SH-SY5Y (cell line): Measurements from ENCODE around the gene RBM34.

Experiments
- GATA2 ChIP-seq: IDR thresholded peaks from 2 replicates; pipeline ENCODE4 v1.6.1; 2011; ENCODE audit warnings: mild to moderate bottlenecking, low read depth, low read length
- GATA3 ChIP-seq: IDR thresholded peaks from 2 replicates; pipeline ENCODE4 v1.6.1; 2011; ENCODE audit warnings: low read depth, mild to moderate bottlenecking, low read length, moderate library complexity

RBM34 gene

GRCh38 chr1:235108185-235108593, 52.9 kb downstream of the RBM34 start:
- no peak for TF ChIP-seq GATA2

- TF ChIP-seq GATA3 (no peak), GATA2 (no peak)
Measured at GRCh38 chr1:235107368-235108184, 53.5 kb downstream of the RBM34 start.

GRCh38 chr1:235106457-235106856, 54.6 kb downstream of the RBM34 start:
- TF ChIP-seq GATA3 (no peak), GATA2 (no peak)

- TF ChIP-seq GATA3 (no peak), GATA2 (no peak)
Measured at GRCh38 chr1:235105051-235106043, 55.7 kb downstream of the RBM34 start.

GRCh38 chr1:235102993-235103411, 58.0 kb downstream of the RBM34 start:
- no peak; the same call in 1 of the 2 replicates for TF ChIP-seq GATA2
- TF ChIP-seq GATA3: no peak

- TF ChIP-seq GATA2 (no peak), GATA3 (no peak)
Measured at GRCh38 chr1:235102259-235102582, 58.8 kb downstream of the RBM34 start.

- TF ChIP-seq GATA3: no peak
- no peak for TF ChIP-seq GATA2
Measured at GRCh38 chr1:235101558-235102258, 59.3 kb downstream of the RBM34 start.

GRCh38 chr1:235100194-235100772, 60.8 kb downstream of the RBM34 start:
- no peak for TF ChIP-seq GATA2
- TF ChIP-seq GATA3: no peak

GRCh38 chr1:235098991-235099390, 62.1 kb downstream of the RBM34 start:
- TF ChIP-seq GATA2 (no peak), GATA3 (no peak)

GRCh38 chr1:235098547-235098946, 62.5 kb downstream of the RBM34 start:
- TF ChIP-seq GATA2: no peak
- no peak for TF ChIP-seq GATA3

- TF ChIP-seq GATA2 (no peak), GATA3 (no peak)
Measured at GRCh38 chr1:235095938-235096562, 65.0 kb downstream of the RBM34 start.

GRCh38 chr1:235093696-235094592, 67.1 kb downstream of the RBM34 start:
- TF ChIP-seq GATA2: no peak
- TF ChIP-seq GATA3: no peak
